AG08395 (cell line): ENCODE results near the gene ST6GALNAC5.
"Not testable (repeated sequence)": the region's sequence is repeated elsewhere in the genome, so short reads cannot be mapped to it uniquely, and the experiment has no call there.

ENCODE experiments used
- DNase-seq: peaks from one replicate; pipeline ENCODE4 v3.0.0; 2012; ENCODE audit warnings: mixed read lengths, low spot score

Gene ST6GALNAC5

DNA sequence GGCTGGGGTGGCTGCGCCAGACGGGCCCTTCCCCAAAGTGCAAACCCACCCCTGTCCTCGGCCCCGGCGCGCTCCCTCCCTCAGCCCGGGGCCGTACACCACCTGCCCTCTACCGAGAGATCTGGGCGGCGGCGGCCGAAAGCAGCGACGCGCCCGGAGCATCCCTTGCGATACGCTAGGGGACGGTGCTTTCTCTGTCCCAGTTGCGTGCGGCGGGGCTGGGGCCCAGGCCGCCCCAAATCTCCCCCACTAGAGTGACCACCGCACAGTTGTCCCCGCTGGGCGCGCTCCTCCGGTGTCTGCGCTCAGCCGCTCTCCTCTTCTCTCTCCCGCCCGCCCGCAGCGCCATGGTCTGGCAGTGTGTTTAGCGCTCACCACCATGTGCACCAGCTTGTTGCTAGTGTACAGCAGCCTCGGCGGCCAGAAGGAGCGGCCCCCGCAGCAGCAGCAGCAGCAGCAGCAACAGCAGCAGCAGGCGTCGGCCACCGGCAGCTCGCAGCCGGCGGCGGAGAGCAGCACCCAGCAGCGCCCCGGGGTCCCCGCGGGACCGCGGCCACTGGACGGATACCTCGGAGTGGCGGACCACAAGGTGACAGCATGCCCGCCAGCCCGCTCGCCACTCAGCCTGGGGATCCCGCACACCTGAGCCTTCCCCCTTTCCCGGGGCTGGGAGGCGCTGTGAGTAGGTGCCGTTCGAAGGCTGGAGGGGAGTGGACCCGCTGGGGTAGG, 1.0 kb downstream of the ST6GALNAC5 start:
- DNase-seq = peak; percentile 45

- no peak for DNase-seq
These were observed 1.6 kb downstream of the ST6GALNAC5 start for GRCh38 chr1:76868916-76869315.

DNA sequence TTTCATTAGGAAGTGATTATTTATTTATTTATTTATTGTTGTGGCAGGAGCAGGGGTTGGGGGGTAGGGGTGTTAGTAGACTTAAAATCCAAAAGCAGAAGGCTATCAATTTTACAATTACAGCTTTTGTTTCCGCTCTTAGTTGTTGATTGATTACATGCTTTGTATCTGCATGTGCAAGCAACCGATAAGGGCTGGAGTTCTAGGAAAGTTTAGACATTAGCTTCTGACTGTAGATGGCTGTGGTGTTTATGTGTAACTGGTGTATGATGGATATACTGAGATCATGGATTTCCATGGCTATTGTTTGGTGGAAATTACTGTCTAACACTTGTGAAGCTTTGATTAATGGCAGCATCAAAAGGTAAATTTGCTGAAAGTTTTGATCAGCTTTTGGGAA, 2.8 kb downstream of the ST6GALNAC5 start:
- DNase-seq = no peak

DNA sequence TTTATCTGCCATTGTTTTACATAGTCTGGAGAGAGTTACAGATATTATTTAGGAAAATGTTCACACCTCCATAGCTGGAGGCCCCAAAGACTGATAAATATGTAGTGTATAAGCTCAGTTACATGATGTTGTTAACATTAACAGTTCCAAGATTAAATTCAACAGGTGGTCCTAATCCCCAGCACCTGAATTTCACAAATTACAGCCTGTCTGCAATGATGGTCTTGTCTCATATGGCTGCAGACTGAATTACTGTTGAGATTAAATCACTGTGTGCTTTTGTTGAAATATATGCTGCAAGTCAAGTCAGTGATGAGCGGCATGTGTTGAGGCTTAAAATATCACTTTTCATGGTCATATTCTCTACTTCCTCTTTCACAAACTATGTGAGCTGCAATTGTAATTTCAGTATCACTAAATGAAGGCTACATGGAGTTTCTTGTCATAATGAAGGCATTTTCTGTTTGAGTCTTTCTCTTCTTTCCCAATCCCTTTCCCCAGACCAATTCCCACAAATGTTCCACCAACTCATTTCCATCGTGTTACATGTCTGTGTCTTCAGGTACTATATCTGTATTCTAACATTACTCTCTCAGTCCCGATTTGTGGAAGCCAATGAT, 4.2 kb downstream of the ST6GALNAC5 start:
- no peak for DNase-seq

DNA sequence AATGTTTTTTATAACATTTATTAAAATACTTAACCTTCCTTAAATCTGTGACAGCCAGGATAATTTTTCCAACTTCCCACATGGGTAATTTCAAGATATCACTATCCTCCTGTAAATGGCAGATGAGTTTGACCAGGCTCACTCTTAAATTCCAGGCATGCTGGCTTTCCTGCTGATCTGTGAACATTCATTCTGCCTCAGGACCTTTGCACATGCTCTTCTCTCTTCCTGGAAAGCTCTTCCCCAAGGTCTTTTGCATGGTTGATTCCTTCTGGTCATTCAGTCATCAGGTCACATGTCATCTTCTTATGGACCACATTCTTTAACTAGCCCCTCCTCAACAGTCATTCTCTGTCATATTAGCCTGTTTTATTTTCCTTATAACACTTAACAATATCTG, 5.7 kb downstream of the ST6GALNAC5 start:
- DNase-seq = no peak

DNA sequence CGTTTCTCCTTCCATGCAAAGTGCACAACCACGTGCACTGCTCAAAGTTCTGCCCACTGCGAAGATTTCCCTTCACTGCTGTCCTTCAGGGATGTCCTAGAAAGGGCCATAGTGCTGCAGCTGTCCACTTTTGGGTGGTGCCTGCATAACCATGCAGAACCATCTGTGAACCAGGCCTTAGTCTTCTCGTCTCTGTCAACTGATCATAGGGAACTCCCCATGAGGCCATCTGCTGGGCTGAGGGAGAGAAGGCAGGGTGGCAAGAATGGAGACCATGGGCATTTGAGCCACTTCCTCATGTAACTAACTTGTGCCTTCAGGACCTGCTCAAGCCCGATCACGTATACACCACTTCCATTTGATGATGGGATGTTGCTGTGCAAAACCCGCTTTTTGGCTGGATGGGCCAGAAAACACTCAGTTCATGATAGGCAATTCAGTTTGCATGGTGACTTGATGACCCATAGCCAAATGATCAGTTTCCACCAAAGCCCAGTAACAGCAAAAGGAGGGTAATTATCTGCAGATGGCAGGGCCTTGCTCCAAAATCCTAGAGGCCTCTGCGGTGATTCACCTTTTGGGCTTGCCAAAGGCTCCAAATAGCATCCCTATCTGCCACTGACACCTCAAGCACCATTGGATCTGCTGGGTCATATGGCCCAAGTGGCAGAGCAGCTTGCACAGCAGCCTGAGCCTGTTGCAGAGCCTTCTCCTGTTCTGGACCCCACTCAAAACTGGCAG, 9.5 kb downstream of the ST6GALNAC5 start:
- peak; percentile 56 for DNase-seq

DNA sequence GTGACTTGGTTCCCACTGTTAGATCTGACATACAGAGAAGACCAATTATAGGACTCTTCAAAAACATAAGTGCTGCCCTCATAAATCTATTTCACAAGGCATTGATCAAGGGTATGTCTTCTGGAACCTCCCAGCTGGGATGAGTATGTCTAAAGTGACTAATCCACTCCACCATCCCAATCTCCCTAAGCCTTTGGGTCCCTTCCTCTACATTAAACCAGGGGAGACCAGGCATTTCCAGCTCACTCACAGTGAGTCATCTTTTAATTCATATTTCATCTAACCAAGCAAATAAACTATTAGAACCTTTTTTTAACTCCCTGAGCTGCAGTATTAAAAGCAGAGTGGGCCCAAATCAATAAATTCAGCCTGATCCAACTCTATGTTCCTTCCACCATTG, 11.7 kb downstream of the ST6GALNAC5 start:
- DNase-seq = not testable (repeated sequence)

- DNase-seq = no peak
These were observed 14.5 kb downstream of the ST6GALNAC5 start for GRCh38 chr1:76881762-76882161.

- DNase-seq = peak; percentile 59
These were observed 24.8 kb downstream of the ST6GALNAC5 start for GRCh38 chr1:76891931-76892622.

GRCh38 chr1:76892675-76893074, 25.4 kb downstream of the ST6GALNAC5 start:
- DNase-seq = no peak

- DNase-seq = peak; percentile 60
These were observed 34.0 kb downstream of the ST6GALNAC5 start for GRCh38 chr1:76901158-76901767.

DNA sequence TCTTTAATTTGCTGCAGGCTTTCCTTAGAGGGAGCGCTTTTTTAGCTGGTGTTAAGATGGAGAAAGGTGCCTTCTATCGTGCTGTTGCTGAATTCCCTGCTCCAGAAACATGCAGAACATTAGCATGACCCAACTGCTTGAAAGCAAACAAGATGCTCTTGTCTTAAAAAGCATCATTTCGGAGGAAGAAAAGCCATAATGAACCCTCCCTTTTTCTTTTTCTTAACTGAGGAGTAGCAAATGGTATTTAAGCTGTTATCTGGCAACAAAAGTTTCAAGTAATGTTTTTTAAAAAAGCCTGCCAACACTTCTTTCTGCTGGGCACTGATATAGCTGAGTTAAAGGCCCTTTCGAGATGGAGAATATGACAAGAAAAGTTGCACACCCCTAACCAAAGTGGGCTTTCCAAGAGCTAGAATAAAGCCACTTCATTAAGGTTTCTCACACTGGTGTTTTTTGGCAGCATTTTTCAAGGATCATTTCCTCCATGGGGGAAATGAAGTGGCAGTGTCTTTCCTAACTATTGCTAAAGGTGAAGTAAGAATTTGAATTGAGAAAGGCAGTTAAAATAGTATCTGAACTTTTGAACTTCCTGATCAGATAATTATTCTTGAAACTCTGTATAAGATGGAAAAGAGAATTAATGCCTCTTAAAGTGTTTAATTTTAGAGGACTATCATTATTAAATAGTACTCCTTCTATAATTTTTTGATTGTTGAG, 38.8 kb downstream of the ST6GALNAC5 start:
- no peak for DNase-seq

GRCh38 chr1:76909311-76909710, 42.0 kb downstream of the ST6GALNAC5 start:
- no peak for DNase-seq

DNA sequence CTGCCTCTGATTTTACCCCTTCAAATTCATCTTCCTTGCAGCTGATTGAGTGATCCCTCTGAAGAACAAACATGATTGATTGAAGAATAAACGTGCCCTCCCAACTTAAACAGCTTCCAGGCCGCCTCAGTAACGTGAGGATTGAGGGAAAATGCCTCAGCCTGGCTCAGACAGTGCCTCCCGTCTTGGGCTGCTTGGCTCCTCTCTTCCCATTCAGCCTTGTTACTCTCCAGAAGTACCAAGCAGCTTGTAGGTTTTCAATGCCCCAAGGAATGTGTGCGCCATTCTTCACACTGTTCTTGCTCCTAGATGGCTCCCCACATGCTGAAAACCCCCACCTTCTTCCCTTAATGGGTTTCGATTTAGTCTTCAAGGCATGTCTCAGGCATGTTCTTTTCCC, 51.8 kb downstream of the ST6GALNAC5 start:
- DNase-seq = no peak

DNA sequence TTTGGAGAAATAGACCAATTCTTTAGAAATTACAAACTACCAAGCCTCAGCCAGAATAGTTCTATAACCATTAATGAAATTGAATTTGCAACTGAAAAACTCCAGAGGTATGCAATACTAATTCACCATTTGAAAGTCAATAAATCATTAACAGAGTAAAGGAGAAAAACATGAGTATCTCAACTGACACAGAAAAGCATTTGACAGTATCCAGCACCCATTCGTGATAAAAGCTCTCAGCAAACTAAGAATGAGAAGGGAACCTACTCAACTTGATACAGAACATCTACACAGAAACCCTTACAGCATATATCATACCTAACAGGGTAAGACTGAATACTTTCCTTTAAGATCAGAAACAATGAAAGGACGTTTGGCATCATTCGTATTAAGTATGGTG, 54.3 kb downstream of the ST6GALNAC5 start:
- DNase-seq = no peak

GRCh38 chr1:76925825-76926224, 58.5 kb downstream of the ST6GALNAC5 start:
- no peak for DNase-seq

GRCh38 chr1:76928522-76928921, 61.2 kb downstream of the ST6GALNAC5 start:
- no peak for DNase-seq

DNA sequence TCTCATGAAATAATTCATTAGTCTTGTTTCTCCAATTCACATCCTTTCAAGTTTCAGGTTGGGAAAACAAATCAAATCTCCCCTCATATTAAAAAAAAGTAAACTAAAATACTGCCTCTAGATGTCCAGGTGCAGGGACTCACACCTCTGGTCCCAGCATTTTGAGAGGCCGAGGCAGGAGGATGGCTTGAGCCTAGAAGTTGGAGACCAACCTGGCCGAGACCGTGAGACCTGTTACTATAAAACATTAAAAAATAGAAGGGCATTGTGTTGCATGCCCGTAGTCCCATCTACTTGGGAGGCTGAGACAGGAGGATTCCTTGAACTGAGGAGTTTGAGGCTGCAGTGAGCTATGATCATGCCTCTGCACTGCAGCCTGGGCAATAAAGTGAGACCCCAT, 61.9 kb downstream of the ST6GALNAC5 start:
- DNase-seq = no peak

- no peak for DNase-seq
These were observed 66.9 kb downstream of the ST6GALNAC5 start for GRCh38 chr1:76933847-76934815.

GRCh38 chr1:76938304-76938703, 71.0 kb downstream of the ST6GALNAC5 start:
- DNase-seq = no peak
